ENCODE results near the gene EYA4. TPM values are rescaled to one million over a fixed set of nuclear protein-coding genes. Genes with fewer than 3 reads are reported as not detected.

Gene EYA4
- total and polyA plus RNA-seq, 2 donors (not counting 3 experiments of a cell fraction or from before 2014, with no cell fraction given) = not detected

DNA sequence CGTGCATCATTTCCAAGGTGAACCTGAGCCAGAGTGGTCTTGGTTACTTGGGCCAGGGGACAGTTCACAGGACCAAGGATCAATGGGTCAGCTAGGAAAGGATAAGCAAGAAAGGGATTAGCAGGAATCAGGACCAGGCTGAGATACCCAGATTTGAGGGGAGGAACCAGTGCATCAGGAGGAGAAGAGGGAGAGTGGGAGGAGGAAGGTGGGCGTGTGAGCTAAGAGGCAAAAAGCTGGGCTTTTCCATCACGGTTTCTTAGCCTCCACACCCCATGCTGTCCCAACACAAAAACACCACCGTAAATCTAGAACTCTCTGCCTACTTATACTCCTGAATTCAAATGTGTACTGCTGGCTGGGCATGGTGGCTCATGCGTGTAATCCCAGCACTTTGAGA lies 27.5 kb downstream of the EYA4 start:
- Histone ChIP-seq H3K9ac (replicated peaks; ENCODE audit: extremely low read depth, insufficient read depth, low read length) (no peak overlapping the region), H3K4me2 (ENCODE audit: insufficient read depth, low read length) (no peak overlapping the region), H4K20me1 (replicated peaks; ENCODE audit: control insufficient read depth, extremely low read depth, insufficient read depth, low read length) (no peaks in the 10 kb centered on the region), H3K9me1 (replicated peaks; ENCODE audit: control insufficient read depth, extremely low read depth, insufficient read depth, low read length) (no peaks in the 10 kb centered on the region), H3K4me1 (ENCODE audit: control insufficient read depth, extremely low read depth, insufficient read depth, low read length) (no peaks in the 10 kb centered on the region), H3K27me3 (ENCODE audit: control insufficient read depth in 2 of 2, insufficient read depth in 2 of 2, low read length in 2 of 2) (no peaks in the 10 kb centered on the region), H3K4me3 (replicated peaks in 1 of 3; ENCODE audit: insufficient read depth in 1 of 3, low read depth in 1 of 3, low read length in 3 of 3) (no peak overlapping the region), H3K27ac (ENCODE audit: insufficient read depth, low read depth, low read length) (no peak overlapping the region), H2AFZ (ENCODE audit: low read depth, low read length) (no peak overlapping the region), H3K9me3 (replicated peaks; ENCODE audit: control insufficient read depth, insufficient read depth, low read length) (no peaks in the 10 kb centered on the region), H3K79me2 (ENCODE audit: control insufficient read depth, insufficient read depth, low read length) (no peaks in the 10 kb centered on the region), H3K36me3 (ENCODE audit: control insufficient read depth in 2 of 2, extremely low read depth in 1 of 2, insufficient read depth in 2 of 2, low read length in 2 of 2) (no peaks in the 10 kb centered on the region)
- TF ChIP-seq, protein P1, sequence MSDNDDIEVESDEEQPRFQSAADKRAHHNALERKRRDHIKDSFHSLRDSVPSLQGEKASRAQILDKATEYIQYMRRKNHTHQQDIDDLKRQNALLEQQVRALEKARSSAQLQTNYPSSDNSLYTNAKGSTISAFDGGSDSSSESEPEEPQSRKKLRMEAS (IDR thresholded peaks at IDR 0.05; ENCODE audit: insufficient read depth, insufficient read length) = no peak
- TF ChIP-seq MYC (IDR thresholded peaks at IDR 0.05; ENCODE audit: low read depth, low read length) (no peak), GATA2 (IDR thresholded peaks at IDR 0.05; ENCODE audit: insufficient read depth, insufficient read length, low read depth, low read length) (no peak), POLR2A (IDR thresholded peaks at IDR 0.05; ENCODE audit: low read depth, low read length) (no peak), EZH2 (IDR thresholded peaks at IDR 0.05; ENCODE audit: borderline replicate concordance, low read depth, low read length, severe bottlenecking) (no peak), CTCF (IDR thresholded peaks at IDR 0.05; ENCODE audit: extremely low read depth in 1 of 2, insufficient read depth in 1 of 2, low read depth in 1 of 2, low read length in 2 of 2) (no peak), JUN (IDR thresholded peaks at IDR 0.05; ENCODE audit: borderline replicate concordance, insufficient read depth, insufficient read length, low read depth) (no peak), POLR2AphosphoS5 (IDR thresholded peaks at IDR 0.05; ENCODE audit: insufficient read depth, low read depth, low read length) (no peak), FOS (IDR thresholded peaks at IDR 0.05; ENCODE audit: borderline replicate concordance, insufficient read depth, low read length) (no peak)
- FAIRE-seq = no peak
- intact Hi-C loops (cut with micrococcal nuclease) = no loop called here
- dilution Hi-C loops (cut with MboI; ENCODE audit: extremely low pct_ligation_motif_present, low sequenced_read_pairs) = no loop called here
- DNase-seq (ENCODE audit: low read depth, low spot score) = no peak
- CTCF ChIA-PET = no interaction called here
- POLR2A ChIA-PET = no interaction called here
- no TSS peak for BruUV-seq (replicated peaks)
